GM10847 (cell line): ENCODE measurements around the gene DERL2.

ENCODE experiments used
- POLR2A ChIP-seq: IDR thresholded peaks from 2 replicates; pipeline ENCODE4 v1.6.1; 2011; ENCODE audit not compliant: insufficient read length; ENCODE audit errors: extremely low read depth

DERL2 gene

GRCh38 chr17:5485270-5486205 lies at the start of gene DERL2:
TSS of gene DERL2 (minus strand) at chr17:5486178. CDS start at chr17:5486161, 17 bp downstream.
- peak; percentile 53 for TF ChIP-seq POLR2A

- no peak for TF ChIP-seq POLR2A
These were observed 49.5 kb upstream of the DERL2 start for GRCh38 chr17:5535436-5535835.

- TF ChIP-seq POLR2A, result no peak
These were observed 47.7 kb upstream of the DERL2 start for GRCh38 chr17:5533486-5534315.

GRCh38 chr17:5532581-5532980 lies 46.6 kb upstream of the DERL2 start:
- no peak for TF ChIP-seq POLR2A

GRCh38 chr17:5531085-5531418 lies 45.1 kb upstream of the DERL2 start:
- TF ChIP-seq POLR2A, result no peak

- TF ChIP-seq POLR2A, result no peak
These were observed 44.5 kb upstream of the DERL2 start for GRCh38 chr17:5530265-5531084.

- no peak for TF ChIP-seq POLR2A
These were observed 41.7 kb upstream of the DERL2 start for GRCh38 chr17:5527601-5528250.

GRCh38 chr17:5526821-5527598 lies 41.0 kb upstream of the DERL2 start:
- no peak for TF ChIP-seq POLR2A

GRCh38 chr17:5523249-5523648 lies 37.3 kb upstream of the DERL2 start:
- TF ChIP-seq POLR2A, result no peak

- no peak for TF ChIP-seq POLR2A
These were observed 36.5 kb upstream of the DERL2 start for GRCh38 chr17:5522476-5522875.

GRCh38 chr17:5516060-5516792 lies 30.2 kb upstream of the DERL2 start:
- no peak for TF ChIP-seq POLR2A

- TF ChIP-seq POLR2A, result no peak
These were observed 29.0 kb upstream of the DERL2 start for GRCh38 chr17:5514976-5515375.

- TF ChIP-seq POLR2A, result no peak
These were observed 27.6 kb upstream of the DERL2 start for GRCh38 chr17:5513628-5514027.
